Measurements from ENCODE around the gene GLG1.
"Not testable (repeated sequence)": the region's sequence is repeated elsewhere in the genome, so short reads cannot be mapped to it uniquely, and the experiment has no call there.

Gene GLG1

GRCh38 chr16:74606521-74607309 lies at the start of gene GLG1:
Gene GLG1 (minus strand): TSS chr16:74607114. CDS start chr16:74607094, 20 bp downstream.
- peak; percentile 76 for DNase-seq

GRCh38 chr16:74654536-74655050 lies 47.7 kb upstream of the GLG1 start:
- no peak for DNase-seq

- DNase-seq: not testable (repeated sequence)
Observed at GRCh38 chr16:74652883-74653282, 46.0 kb upstream of the GLG1 start.

GRCh38 chr16:74652249-74652648 lies 45.3 kb upstream of the GLG1 start:
- no peak for DNase-seq

GRCh38 chr16:74651841-74652240 lies 44.9 kb upstream of the GLG1 start:
- no peak for DNase-seq

- DNase-seq: no peak
Observed at GRCh38 chr16:74650966-74651567, 44.2 kb upstream of the GLG1 start.

- no peak for DNase-seq
Observed at GRCh38 chr16:74649839-74650504, 43.1 kb upstream of the GLG1 start.

GRCh38 chr16:74641969-74642368 lies 35.1 kb upstream of the GLG1 start:
- DNase-seq: no peak

GRCh38 chr16:74637742-74638453 lies 31.0 kb upstream of the GLG1 start:
- DNase-seq: no peak

GRCh38 chr16:74635303-74635702 lies 28.4 kb upstream of the GLG1 start:
- DNase-seq: no peak

- DNase-seq: no peak
Observed at GRCh38 chr16:74633686-74634085, 26.8 kb upstream of the GLG1 start.

- no peak for DNase-seq
Observed at GRCh38 chr16:74627506-74628220, 20.7 kb upstream of the GLG1 start.

- DNase-seq: no peak
Observed at GRCh38 chr16:74626741-74627416, 20.0 kb upstream of the GLG1 start.

- no peak for DNase-seq
Observed at GRCh38 chr16:74625500-74626350, 18.8 kb upstream of the GLG1 start.

GRCh38 chr16:74623839-74624235 lies 16.9 kb upstream of the GLG1 start:
- DNase-seq: no peak

GRCh38 chr16:74623214-74623838 lies 16.4 kb upstream of the GLG1 start:
- peak; percentile 22 for DNase-seq

GRCh38 chr16:74622005-74622404 lies 15.1 kb upstream of the GLG1 start:
- no peak for DNase-seq

GRCh38 chr16:74617206-74617788 lies 10.4 kb upstream of the GLG1 start:
- no peak for DNase-seq

- no peak for DNase-seq
Observed at GRCh38 chr16:74611721-74612120, 4.8 kb upstream of the GLG1 start.

GRCh38 chr16:74608944-74609343 lies 2.0 kb upstream of the GLG1 start:
- DNase-seq: no peak
